ENCODE results near the gene ZIC1. TPM values are rescaled to one million over a fixed set of nuclear protein-coding genes. Genes with fewer than 3 reads are reported as not detected.

Gene ZIC1
- 10 to 100 TPM in 1 of 4 donors, 1 to 10 TPM in 3; 3.4 to 24.5 (median 3.5) TPM for total RNA-seq

- TF ChIP-seq CTCF (IDR thresholded peaks at IDR 0.05; ENCODE audit: low read depth) = no peak
These were observed at the start of gene ZIC1 for GRCh38 chr3:147409143-147410115. Gene ZIC1, plus strand, starts transcription at chr3:147409365. Its CDS starts 748 bp downstream, at chr3:147410113.

- no peak for TF ChIP-seq CTCF (IDR thresholded peaks at IDR 0.05; ENCODE audit: low read depth)
These were observed 49.1 kb upstream of the ZIC1 start for GRCh38 chr3:147360051-147360439.

- TF ChIP-seq CTCF (IDR thresholded peaks at IDR 0.05; ENCODE audit: low read depth) = no peak
These were observed 48.3 kb upstream of the ZIC1 start for GRCh38 chr3:147360646-147361453.

GRCh38 chr3:147361454-147362420 is 47.4 kb upstream of the ZIC1 start:
- TF ChIP-seq CTCF (IDR thresholded peaks at IDR 0.05; ENCODE audit: low read depth) = no peak

- TF ChIP-seq CTCF (IDR thresholded peaks at IDR 0.05; ENCODE audit: low read depth) = no peak
These were observed 44.4 kb upstream of the ZIC1 start for GRCh38 chr3:147364771-147365170.

GRCh38 chr3:147365196-147366115 is 43.7 kb upstream of the ZIC1 start:
- no peak for TF ChIP-seq CTCF (IDR thresholded peaks at IDR 0.05; ENCODE audit: low read depth)
